ENCODE measurements around the gene PAQR8.

Gene PAQR8

GRCh38 chr6:52373151-52373690, 11.3 kb downstream of the PAQR8 start:
- no peak overlapping the region for H3K4me3 ChIP-seq (ENCODE audit: control insufficient read depth, low read depth, low read length)
- DNase-seq (ENCODE audit: low read depth) = no peak

GRCh38 chr6:52374247-52374646, 12.3 kb downstream of the PAQR8 start:
- DNase-seq (ENCODE audit: low read depth) = no peak
- H3K4me3 ChIP-seq (ENCODE audit: control insufficient read depth, low read depth, low read length) = no peak overlapping the region

More at GRCh38 chr6:52373151-52373690, 11.3 kb downstream of the PAQR8 start:
- TF ChIP-seq, protein P1, sequence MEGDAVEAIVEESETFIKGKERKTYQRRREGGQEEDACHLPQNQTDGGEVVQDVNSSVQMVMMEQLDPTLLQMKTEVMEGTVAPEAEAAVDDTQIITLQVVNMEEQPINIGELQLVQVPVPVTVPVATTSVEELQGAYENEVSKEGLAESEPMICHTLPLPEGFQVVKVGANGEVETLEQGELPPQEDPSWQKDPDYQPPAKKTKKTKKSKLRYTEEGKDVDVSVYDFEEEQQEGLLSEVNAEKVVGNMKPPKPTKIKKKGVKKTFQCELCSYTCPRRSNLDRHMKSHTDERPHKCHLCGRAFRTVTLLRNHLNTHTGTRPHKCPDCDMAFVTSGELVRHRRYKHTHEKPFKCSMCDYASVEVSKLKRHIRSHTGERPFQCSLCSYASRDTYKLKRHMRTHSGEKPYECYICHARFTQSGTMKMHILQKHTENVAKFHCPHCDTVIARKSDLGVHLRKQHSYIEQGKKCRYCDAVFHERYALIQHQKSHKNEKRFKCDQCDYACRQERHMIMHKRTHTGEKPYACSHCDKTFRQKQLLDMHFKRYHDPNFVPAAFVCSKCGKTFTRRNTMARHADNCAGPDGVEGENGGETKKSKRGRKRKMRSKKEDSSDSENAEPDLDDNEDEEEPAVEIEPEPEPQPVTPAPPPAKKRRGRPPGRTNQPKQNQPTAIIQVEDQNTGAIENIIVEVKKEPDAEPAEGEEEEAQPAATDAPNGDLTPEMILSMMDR (IDR thresholded peaks at IDR 0.05; ENCODE audit: control insufficient read depth, insufficient read depth, low read depth, low read length, missing control alignments) = no peak

DNA sequence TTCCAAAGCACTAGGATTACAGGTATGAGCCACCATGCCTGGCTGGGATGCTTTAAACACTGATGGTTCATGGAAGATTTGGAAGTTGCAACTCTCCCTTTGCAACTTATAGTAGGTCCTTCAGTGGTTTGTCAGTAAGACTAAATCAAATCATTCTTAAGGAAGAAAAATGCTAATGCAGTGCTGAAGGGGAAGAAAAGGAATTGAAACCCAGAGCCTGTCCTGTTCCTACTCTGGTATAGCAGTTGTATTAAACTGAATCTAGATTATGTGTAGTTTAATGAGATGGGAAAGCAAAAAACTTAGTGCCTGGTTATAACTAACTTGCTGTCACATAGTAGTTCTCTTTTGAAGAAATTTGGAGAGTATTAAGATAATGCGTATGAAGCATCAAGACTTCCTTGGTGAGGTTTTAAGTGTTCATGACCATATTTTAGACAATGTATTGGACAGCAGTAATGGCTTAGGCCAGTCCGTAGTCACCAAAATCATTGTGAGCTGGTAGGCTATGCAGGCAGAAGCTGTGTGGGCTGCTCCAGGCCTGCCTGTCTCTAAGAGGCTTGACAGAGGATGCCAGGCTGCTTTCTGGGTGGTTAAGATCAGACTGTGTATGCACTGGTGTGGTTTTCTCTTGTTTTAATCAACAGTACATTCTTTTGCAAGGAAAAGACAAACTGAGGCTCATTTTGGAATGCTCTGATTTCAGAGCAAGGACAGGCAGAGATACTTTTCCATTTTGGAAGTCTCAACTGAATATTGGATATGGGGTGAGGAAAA, 14.0 kb downstream of the PAQR8 start:
- no peak overlapping the region for H3K4me3 ChIP-seq (ENCODE audit: control insufficient read depth, low read depth, low read length)
- no peak for DNase-seq (ENCODE audit: low read depth)
- TF ChIP-seq, protein P1 (IDR thresholded peaks at IDR 0.05; ENCODE audit: control insufficient read depth, insufficient read depth, low read depth, low read length, missing control alignments) = no peak

More at GRCh38 chr6:52374247-52374646, 12.3 kb downstream of the PAQR8 start:
- TF ChIP-seq, protein P1 (IDR thresholded peaks at IDR 0.05; ENCODE audit: control insufficient read depth, insufficient read depth, low read depth, low read length, missing control alignments) = no peak

DNA sequence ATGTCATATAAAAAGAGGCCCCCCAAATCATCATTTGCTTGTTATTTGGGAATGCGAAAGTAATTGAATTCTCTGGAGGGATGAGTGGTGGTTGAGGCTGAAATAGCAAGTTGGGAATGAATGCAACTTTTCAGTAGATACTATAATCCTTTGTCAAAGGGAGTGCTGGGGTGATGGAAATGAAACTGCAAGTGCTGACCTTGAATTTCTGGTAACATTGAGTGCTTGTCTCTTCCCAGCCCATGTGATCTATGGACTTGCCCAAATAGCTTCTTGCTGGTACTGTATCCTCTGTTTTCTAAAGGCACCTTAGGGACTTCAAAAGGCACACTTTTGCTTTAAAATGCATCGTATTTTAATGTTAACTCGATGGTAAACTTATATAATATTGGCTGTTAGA, 14.8 kb downstream of the PAQR8 start:
- H3K4me3 ChIP-seq (ENCODE audit: control insufficient read depth, low read depth, low read length) = no peak overlapping the region
- TF ChIP-seq, protein P1 (IDR thresholded peaks at IDR 0.05; ENCODE audit: control insufficient read depth, insufficient read depth, low read depth, low read length, missing control alignments) = no peak
- no peak for DNase-seq (ENCODE audit: low read depth)

GRCh38 chr6:52377538-52378221, 15.7 kb downstream of the PAQR8 start:
- no peak overlapping the region for H3K4me3 ChIP-seq (ENCODE audit: control insufficient read depth, low read depth, low read length)
- TF ChIP-seq, protein P1 (IDR thresholded peaks at IDR 0.05; ENCODE audit: control insufficient read depth, insufficient read depth, low read depth, low read length, missing control alignments) = no peak
- DNase-seq (ENCODE audit: low read depth) = no peak

GRCh38 chr6:52381249-52381648, 19.3 kb downstream of the PAQR8 start:
- no peak for DNase-seq (ENCODE audit: low read depth)
- no peak overlapping the region for H3K4me3 ChIP-seq (ENCODE audit: control insufficient read depth, low read depth, low read length)
- TF ChIP-seq, protein P1 (IDR thresholded peaks at IDR 0.05; ENCODE audit: control insufficient read depth, insufficient read depth, low read depth, low read length, missing control alignments) = no peak
